GM20000 (cell line): ENCODE measurements around the gene ZIC1.

Source experiments
- DNase-seq: peaks from one replicate; pipeline ENCODE4 v3.0.0; 2012; ENCODE audit warnings: low spot score
- CTCF ChIP-seq: IDR thresholded peaks from 2 replicates; pipeline ENCODE4 v1.5.1; 2012; ENCODE audit warnings: mild to moderate bottlenecking, control low read depth; ENCODE audit errors: extremely low read depth, missing control alignments

ZIC1 gene

GRCh38 chr3:147404800-147405230 is 4.3 kb upstream of the ZIC1 start:
- DNase-seq: no peak
- TF ChIP-seq CTCF: no peak

DNA sequence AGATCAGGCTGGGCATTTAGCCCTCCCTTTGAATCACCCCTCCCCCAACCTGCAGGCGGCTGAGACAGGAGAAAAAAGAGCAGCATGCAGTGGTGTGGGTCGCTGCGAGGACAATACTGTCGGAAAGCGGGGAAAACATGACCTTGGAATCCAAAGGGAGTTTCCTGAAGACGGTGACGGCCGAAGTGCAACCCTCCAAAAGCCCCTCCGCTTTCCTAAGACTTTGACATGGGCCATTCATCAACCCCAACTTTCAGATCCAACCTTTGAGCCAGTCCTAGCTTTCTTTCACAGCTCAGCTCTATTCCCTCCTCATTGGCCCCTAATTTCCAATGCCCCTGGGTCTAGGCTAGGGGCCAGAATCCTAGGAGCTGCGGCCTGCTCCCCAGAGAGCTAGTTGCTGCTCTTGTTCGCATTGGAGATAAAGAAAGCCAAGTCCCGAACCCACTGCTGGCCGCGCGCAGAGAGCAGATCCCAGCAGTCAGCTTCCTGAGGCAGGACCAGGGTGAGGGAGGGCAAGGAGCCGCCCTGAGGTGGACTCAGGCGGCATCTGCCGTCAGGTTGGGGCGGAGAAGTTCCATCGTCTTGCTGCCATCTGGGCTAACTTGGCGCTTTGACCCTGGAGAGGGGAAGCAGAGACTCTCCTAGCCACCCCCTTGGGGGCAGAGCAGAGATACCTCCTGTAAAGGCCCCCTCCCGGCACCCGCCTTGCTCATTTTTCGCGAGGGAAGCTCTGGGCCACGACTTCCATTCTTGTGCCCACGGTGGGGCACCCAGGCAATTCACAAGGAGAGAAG is 3.7 kb upstream of the ZIC1 start:
- TF ChIP-seq CTCF: no peak
- no peak for DNase-seq

DNA sequence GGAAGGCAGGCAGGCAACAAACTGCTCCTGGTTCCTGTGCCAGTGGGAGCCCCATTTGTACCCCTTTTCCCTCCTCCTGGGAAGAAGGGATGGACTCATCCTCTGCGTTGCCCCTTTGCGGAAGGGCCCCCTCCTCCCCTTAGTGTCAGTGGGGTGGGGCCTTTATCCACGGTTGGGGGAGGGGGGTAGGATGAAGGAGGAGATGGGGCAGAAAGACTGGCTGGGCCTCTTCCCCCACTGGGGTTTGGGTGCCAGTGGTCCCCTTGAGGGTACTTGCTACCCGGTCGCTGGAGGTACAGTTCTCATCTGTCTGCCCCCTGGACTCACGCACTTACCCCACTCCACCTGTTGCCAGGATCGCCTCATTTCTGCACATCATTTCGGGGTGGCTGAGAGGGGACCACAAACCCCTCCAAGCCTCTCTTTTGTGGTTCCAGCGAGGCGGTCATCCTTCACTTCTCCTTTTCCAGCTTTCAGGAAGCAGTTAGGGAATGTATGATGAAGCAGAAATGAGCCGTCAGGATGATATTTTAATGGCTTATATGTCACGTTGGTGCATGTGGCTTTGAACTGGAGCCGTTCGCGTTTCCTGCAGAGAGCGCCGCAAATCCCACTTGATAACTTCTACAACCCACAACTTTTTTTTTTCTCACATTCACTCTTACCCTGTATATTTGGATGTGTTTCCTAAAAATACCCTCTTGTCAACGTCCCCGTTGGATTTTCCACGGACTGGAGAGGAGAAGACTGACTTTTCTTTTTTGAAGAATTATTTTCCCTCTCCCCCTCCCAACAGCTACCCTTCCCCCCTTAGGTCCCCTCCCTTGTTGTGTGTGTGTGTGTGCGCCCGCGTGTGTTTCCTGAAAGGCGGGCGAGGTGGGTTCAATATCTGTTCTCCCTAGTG is 2.9 kb upstream of the ZIC1 start, which contains the start of gene ZIC4:
Gene ZIC4 (minus strand): TSS at position 516 of the 904 bp plus-strand sequence. CDS start 3,746 bp downstream, outside the sequence.
- TF ChIP-seq CTCF: no peak
- no peak for DNase-seq

DNA sequence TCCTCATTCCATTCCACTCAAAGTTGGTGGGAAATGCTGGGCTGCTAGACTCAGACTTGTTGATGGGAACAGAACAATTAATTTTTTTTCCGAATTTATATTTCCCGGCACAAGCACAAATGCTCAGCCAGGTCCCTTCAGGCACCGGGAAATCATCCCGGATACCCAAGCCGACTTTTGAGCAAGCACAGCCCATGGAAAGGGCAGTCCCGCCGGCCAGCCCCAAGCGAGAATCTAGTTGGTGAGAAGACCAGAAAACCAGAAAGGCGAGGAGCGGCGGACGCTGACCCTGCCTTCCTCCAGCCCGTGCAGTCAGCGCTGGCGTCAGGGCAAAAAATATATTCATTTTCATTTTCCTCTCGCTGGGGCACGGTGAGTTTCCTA is 2.1 kb upstream of the ZIC1 start:
- no peak for TF ChIP-seq CTCF
- DNase-seq: no peak

DNA sequence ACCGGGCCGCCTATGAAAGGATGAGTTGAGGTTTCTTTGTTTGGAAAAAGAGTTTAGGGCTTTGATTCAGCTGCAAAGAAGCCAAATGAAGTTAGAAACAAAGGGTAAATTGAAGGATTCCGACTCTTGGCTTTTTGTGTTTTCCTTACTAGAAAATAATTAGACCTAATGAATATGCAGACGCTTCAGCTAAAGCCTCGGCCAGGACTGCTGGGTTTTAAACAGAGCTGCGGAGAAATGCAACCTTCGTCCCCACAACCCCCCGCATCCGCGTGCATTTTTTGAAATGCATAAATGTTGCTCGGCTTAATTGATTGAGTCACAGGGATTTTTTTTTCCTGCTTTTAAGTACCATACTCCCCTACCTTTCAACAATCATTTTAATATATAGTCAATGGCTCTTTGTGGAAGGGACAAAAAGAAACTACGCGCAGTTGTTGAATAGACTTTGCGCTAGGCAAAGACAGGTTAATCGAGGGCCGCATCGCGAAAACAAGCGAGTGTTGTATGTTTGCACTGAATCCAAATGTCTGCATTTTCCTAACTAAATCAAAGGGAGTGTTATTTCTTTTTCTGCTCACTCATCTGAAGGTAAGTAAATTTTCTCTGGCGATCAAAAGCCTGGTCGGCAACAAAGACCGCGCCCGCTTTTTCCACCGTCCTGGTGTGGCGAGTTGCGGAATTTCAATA is 1.5 kb upstream of the ZIC1 start:
- TF ChIP-seq CTCF: no peak
- no peak for DNase-seq

GRCh38 chr3:147408188-147409100 is 721 bp upstream of the ZIC1 start:
- no peak for DNase-seq
- TF ChIP-seq CTCF: no peak
